SH-SY5Y (cell line): ENCODE data around the gene COPG2.

Experiments
- GATA2 ChIP-seq: IDR thresholded peaks from 2 replicates; pipeline ENCODE4 v1.6.1; 2011; ENCODE audit warnings: mild to moderate bottlenecking, low read depth, low read length
- GATA3 ChIP-seq: IDR thresholded peaks from 2 replicates; pipeline ENCODE4 v1.6.1; 2011; ENCODE audit warnings: low read depth, mild to moderate bottlenecking, low read length, moderate library complexity

- no peak for TF ChIP-seq GATA2
- TF ChIP-seq GATA3, result no peak
Observed at GRCh38 chr7:130481898-130482297, 186.7 kb downstream of the COPG2 start.
